ACHN (cell line): ENCODE results near the gene RAB7B.
"Not testable (repeated sequence)": the region's sequence is repeated elsewhere in the genome, so short reads cannot be mapped to it uniquely, and the experiment has no call there.

Experiments used
- DNase-seq: peaks from one replicate; pipeline ENCODE4 v3.0.0-alpha.2; 2015
- in situ Hi-C: cut with HindIII; loops from 2 replicates; pipeline ENCODE4 v1.10.0; 2017; ENCODE audit warnings: low sequenced_read_pairs, low pct_ligation_motif_present, low pct_unique_long_range_greater_than_20kb

The RAB7B gene

GRCh38 chr1:206002871-206003801 lies at the start of gene RAB7B:
RAB7B (minus strand) TSS chr1:206003395; CDS start chr1:205994135, 9,260 bp downstream.
- in situ Hi-C loops, result no loop called here
- DNase-seq, result peak; percentile 32

GRCh38 chr1:206052231-206052865 lies 49.2 kb upstream of the RAB7B start:
- peak; percentile 31 for DNase-seq
- in situ Hi-C loops, result not testable (repeated sequence)

- in situ Hi-C loops, result no loop called here
- peak; percentile 84 for DNase-seq
These were observed 47.5 kb upstream of the RAB7B start for GRCh38 chr1:206050655-206051235.

DNA sequence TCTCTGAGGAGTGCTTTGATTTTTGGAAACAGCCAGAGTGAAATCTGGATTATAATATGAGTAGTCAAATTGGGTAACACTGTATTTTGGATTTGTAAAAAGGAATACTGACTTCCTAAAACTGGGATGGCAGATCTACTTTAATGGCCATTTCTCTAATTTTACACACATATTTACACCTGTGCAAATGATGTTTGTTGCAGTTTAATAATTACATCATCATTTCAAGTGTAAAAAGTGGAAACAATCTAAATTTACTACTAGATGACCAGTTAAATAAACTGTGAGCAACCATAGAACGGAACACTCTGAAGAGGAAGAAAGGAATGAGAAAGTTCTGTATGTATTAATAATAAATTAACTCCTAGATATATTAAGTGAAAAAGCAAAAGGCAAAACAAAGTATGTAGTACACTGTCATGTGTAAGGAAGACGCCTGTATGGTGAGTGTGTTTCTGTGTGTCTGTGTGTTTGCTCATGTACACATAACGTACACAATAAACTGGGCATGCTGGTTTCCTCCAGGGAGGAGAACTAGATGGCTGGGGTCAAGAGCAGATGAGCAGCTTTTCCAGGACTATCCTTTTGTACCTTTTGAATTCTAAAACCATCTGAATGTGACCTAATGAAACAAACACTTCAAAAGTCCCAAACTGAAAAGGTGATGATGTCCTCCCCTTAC lies 46.9 kb upstream of the RAB7B start:
- no peak for DNase-seq
- in situ Hi-C loops, result no loop called here

DNA sequence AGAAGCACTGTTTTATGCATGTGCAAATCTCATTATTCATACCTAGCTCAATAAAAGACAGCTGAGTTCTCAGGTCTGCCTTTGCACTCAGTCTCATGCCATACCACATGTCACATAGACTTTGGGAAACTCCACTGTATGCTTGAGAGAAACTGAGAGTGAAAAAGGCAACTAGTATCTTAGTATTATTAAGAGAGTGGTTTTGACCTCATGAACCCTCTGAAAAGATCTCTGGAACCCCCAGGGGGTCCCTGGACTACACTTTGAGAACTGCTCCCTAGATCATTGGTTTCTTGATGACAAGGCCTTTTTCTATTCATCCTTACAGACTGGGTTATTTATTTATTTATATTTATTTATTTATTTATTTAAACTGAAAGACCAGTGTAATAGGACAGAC lies 46.1 kb upstream of the RAB7B start:
- no peak for DNase-seq
- in situ Hi-C loops, result no loop called here

DNA sequence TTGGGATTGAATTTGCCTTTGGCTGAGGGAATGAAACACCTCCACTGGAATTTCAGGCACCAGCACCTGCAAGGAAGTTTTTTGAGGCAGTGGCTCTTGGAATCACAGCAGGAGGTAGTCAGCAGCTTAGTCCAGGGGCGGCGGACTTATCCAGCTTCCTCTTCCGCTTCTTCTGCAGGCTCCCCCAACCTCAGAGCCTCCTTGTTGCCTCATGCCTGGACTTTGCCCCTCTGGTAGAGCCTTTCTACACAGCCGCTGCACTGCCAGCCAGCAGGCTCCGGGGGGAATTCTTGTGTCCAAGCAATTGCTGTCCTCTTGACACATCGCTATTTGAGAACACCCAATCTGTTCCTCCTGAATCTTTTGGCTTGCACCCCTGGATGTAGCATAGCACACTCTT lies 45.4 kb upstream of the RAB7B start:
- peak; percentile 85 for DNase-seq
- in situ Hi-C loops, result no loop called here

DNA sequence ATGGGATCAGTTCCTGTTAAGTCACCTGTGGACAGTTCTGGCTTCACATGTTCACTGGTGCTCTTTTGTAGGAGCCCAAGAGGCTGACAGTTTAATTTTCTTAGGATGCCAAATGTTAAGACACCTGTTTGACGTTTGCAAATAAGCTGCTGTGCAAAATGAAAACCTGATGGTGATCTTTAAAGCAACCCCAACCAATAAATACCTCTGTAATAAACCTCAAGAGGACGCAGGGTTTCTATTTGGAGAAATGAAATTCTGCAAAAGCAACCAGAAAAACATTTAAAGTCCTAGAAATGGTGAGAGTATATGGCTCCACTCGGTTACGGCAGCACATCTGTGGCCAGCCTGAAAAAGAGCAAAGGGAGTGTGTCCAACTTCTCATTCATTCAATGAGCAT lies 44.1 kb upstream of the RAB7B start:
- DNase-seq, result no peak
- in situ Hi-C loops, result no loop called here

- DNase-seq, result no peak
- in situ Hi-C loops, result no loop called here
These were observed 38.4 kb upstream of the RAB7B start for GRCh38 chr1:206041640-206042039.

- in situ Hi-C loops, result no loop called here
- DNase-seq, result no peak
These were observed 37.1 kb upstream of the RAB7B start for GRCh38 chr1:206040328-206040727.

- DNase-seq, result no peak
- in situ Hi-C loops, result loop anchor here (10.0 kb wide), 1 partner anchor 65 kb away; no protein-coding TSS in a partner anchor
These were observed 36.1 kb upstream of the RAB7B start for GRCh38 chr1:206039046-206039973.

GRCh38 chr1:206037581-206037980 lies 34.4 kb upstream of the RAB7B start:
- in situ Hi-C loops, result loop anchor here (10.0 kb wide), 1 partner anchor 67 kb away; no protein-coding TSS in a partner anchor
- DNase-seq, result no peak

DNA sequence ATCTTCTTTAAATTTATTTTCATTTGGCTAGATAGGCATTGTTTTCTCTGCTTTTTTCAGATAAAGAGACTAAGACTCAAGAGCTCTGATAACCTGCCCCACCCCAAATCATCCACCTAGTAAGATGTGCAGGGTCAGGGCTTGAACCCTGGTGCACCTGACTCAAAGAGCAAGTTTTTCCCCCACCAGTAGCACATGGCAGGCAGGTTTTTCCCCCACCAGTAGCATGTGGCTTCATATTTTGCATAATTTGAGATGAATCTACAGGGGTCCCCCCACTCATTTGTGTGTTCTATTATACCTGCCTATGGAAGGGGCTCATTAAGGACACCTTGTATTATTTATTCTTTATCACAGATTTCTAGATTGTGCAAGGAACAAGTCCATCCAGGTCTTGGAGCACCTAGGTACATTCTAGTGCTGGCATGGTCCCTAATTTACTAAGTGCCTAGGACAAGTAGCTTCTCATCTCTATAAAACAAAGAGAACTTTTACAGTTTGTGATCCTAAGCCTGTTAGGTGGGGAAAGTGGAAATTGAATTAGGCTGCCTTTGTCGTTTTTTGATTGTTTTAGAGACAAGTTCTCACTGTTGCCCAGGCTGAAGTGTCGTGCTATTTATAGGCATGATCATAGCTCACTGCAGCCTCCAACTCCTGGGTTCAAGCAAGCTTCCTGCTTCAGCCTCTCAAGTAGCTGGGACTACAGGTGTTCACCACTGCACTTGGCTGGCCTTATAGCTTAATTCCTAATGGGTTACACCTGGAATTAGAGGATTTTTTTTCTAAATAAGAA lies 33.7 kb upstream of the RAB7B start:
- no peak for DNase-seq
- in situ Hi-C loops, result loop anchor here (10.0 kb wide), 1 partner anchor 68 kb away; no protein-coding TSS in a partner anchor

- in situ Hi-C loops, result loop anchor here (10.0 kb wide), 1 partner anchor 70 kb away; no protein-coding TSS in a partner anchor
- no peak for DNase-seq
These were observed 31.8 kb upstream of the RAB7B start for GRCh38 chr1:206035027-206035426.

DNA sequence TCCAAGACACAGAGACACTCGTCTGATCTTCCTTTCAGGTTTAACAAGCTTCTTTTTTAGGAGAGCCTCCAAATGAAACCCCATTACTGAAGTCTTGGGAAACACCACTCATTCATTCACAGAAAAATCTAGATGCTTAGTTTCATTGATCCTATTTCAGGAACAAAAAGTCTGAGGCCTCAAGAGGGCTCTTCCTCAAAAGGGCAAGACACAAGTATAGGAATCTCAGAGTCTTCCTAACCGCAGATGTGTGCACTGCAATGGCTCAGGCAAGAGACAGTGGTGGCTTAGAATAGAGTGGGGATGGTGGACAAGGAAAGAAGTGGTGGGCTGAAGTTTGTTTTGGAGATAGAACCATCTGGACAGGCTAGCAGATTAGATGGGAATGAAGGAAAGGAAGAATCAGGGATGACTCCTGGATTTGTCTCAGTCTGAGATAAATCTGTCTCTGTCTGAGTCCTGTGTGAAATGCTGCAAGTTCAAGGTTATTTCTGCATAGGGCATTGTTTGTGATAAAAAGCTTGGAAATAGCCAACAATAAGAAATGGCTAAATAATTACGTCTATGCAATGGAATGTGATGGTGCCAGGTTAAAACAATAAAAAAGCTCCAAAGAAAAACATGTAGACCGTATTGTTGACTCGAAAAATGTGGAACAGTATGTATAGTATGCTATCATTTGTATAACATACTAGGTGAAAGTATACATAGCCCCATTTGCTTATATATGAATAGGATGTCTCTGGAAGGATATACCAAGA lies 29.4 kb upstream of the RAB7B start:
- in situ Hi-C loops, result loop anchor here (10.0 kb wide), 1 partner anchor 72 kb away; no protein-coding TSS in a partner anchor
- no peak for DNase-seq

DNA sequence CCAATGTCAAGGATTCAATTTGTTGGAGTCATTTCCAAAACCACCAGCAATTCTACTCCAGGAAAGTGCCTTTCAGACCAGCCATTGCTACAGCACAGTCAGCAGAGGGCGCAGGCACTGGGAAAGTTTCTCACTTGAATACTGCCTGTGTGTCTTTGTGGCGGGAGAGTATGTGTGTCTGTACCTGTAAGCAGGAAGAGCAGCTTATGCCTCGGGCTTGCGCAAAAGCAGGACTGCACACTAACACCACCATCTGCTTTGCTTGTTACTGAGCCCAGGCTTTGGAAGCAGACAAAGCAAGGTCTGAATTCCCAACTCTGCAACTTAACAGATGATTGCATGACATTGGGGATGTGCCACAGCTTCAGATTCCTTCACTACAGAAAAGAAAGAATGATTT lies 27.5 kb upstream of the RAB7B start:
- in situ Hi-C loops, result loop anchor here (10.0 kb wide), 1 partner anchor 74 kb away; no protein-coding TSS in a partner anchor
- DNase-seq, result peak; percentile 87

DNA sequence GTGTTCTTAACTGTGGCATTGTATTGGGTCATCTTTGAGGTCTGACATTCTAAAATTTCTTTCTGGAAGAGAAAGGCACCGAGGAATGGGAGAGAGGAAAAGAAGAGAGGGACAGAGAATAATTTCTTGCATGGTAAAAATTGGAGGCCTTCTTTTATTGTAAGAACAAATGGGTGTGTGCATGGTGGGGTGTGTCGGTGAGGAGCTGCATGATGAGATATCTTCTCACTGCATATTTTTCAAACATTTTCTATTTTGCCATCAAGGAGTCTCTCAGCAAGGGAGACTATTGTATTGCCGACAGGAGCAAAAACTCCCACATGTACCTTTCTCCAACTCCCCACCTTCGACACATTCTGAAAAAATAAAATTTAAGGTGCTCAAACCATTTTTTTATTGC lies 27.0 kb upstream of the RAB7B start:
- no peak for DNase-seq
- in situ Hi-C loops, result loop anchor here (10.0 kb wide), 1 partner anchor 75 kb away; no protein-coding TSS in a partner anchor
